ENCODE data around the gene TSPAN14. TPM values are rescaled to one million over a fixed set of nuclear protein-coding genes. Genes with fewer than 3 reads are reported as not detected.
"Not testable (repeated sequence)": the region's sequence is repeated elsewhere in the genome, so short reads cannot be mapped to it uniquely, and the experiment has no call there.

The TSPAN14 gene
- polyA plus RNA-seq, 3 donors = 84.9 to 97.4 (median 97.3) TPM

- DNase-seq = peak; percentile 71
These were observed 37.5 kb upstream of the TSPAN14 start for GRCh38 chr10:80416479-80417098.

GRCh38 chr10:80417256-80417655 is 36.9 kb upstream of the TSPAN14 start:
- DNase-seq = not testable (repeated sequence)

- DNase-seq = no peak
These were observed 32.9 kb upstream of the TSPAN14 start for GRCh38 chr10:80421050-80421706.

GRCh38 chr10:80421707-80422536 is 32.2 kb upstream of the TSPAN14 start:
- no peak for DNase-seq

GRCh38 chr10:80425901-80426300 is 28.2 kb upstream of the TSPAN14 start:
- no peak for DNase-seq

GRCh38 chr10:80427541-80427940 is 26.6 kb upstream of the TSPAN14 start:
- no peak for DNase-seq

- no peak for DNase-seq
These were observed 24.6 kb upstream of the TSPAN14 start for GRCh38 chr10:80429521-80429973.

- no peak for DNase-seq
These were observed 21.0 kb upstream of the TSPAN14 start for GRCh38 chr10:80433134-80433533.

GRCh38 chr10:80436446-80437098 is 17.5 kb upstream of the TSPAN14 start:
- DNase-seq = no peak

- no peak for DNase-seq
These were observed 16.9 kb upstream of the TSPAN14 start for GRCh38 chr10:80437227-80437626.

- DNase-seq = no peak
These were observed 12.3 kb upstream of the TSPAN14 start for GRCh38 chr10:80441831-80442230.

- no peak for DNase-seq
These were observed 11.2 kb upstream of the TSPAN14 start for GRCh38 chr10:80442879-80443278.

- DNase-seq = no peak
These were observed 10.6 kb upstream of the TSPAN14 start for GRCh38 chr10:80443531-80443974.

GRCh38 chr10:80444124-80444523 is 10.0 kb upstream of the TSPAN14 start:
- no peak for DNase-seq

GRCh38 chr10:80444646-80445319 is 9.3 kb upstream of the TSPAN14 start:
- DNase-seq = no peak

GRCh38 chr10:80447436-80448190 is 6.5 kb upstream of the TSPAN14 start:
- no peak for DNase-seq

GRCh38 chr10:80448209-80448942 is 5.7 kb upstream of the TSPAN14 start:
- DNase-seq = no peak

- DNase-seq = no peak
These were observed 4.6 kb upstream of the TSPAN14 start for GRCh38 chr10:80449520-80449919.

- DNase-seq = no peak
These were observed 3.0 kb upstream of the TSPAN14 start for GRCh38 chr10:80451132-80451531.

GRCh38 chr10:80452069-80452468 is 2.0 kb upstream of the TSPAN14 start:
- DNase-seq = no peak
